ENCODE data around the gene ENO4. TPM values are rescaled to one million over a fixed set of nuclear protein-coding genes. Genes with fewer than 3 reads are reported as not detected.

The ENO4 gene
- total RNA-seq, 1 experiment from 2014 or later, result 0.52 TPM

GRCh38 chr10:116909307-116909706 lies 60.0 kb downstream of the ENO4 start:
- DNase-seq (ENCODE audit: extremely low read depth, low read depth), result no peak

- DNase-seq (ENCODE audit: extremely low read depth, low read depth), result no peak
These were observed 61.6 kb downstream of the ENO4 start for GRCh38 chr10:116910910-116911309.

GRCh38 chr10:116912162-116912561 lies 62.9 kb downstream of the ENO4 start:
- no peak for DNase-seq (ENCODE audit: extremely low read depth, low read depth)

GRCh38 chr10:116913695-116914094 lies 64.4 kb downstream of the ENO4 start:
- DNase-seq (ENCODE audit: extremely low read depth, low read depth), result no peak

GRCh38 chr10:116915340-116915739 lies 66.0 kb downstream of the ENO4 start:
- DNase-seq (ENCODE audit: extremely low read depth, low read depth), result no peak

- DNase-seq (ENCODE audit: extremely low read depth, low read depth), result no peak
These were observed 68.2 kb downstream of the ENO4 start for GRCh38 chr10:116917481-116917880.

- DNase-seq (ENCODE audit: extremely low read depth, low read depth), result no peak
These were observed 69.3 kb downstream of the ENO4 start for GRCh38 chr10:116918583-116918982.

GRCh38 chr10:116919164-116919563 lies 69.9 kb downstream of the ENO4 start:
- no peak for DNase-seq (ENCODE audit: extremely low read depth, low read depth)

GRCh38 chr10:116919706-116920105 lies 70.4 kb downstream of the ENO4 start:
- DNase-seq (ENCODE audit: extremely low read depth, low read depth), result no peak

- DNase-seq (ENCODE audit: extremely low read depth, low read depth), result no peak
These were observed 75.8 kb downstream of the ENO4 start for GRCh38 chr10:116925056-116925455.

- DNase-seq (ENCODE audit: extremely low read depth, low read depth), result no peak
These were observed 77.1 kb downstream of the ENO4 start for GRCh38 chr10:116926426-116926825.

GRCh38 chr10:116931806-116932205 lies 82.5 kb downstream of the ENO4 start:
- DNase-seq (ENCODE audit: extremely low read depth, low read depth), result no peak

Other genes starting within 250 kb of the ENO4 start
- not detected in 2 replicates for gene PNLIPRP2, start 228.5 kb upstream of the ENO4 start, total RNA-seq (2014; rRNA removed; shearing (Covaris generic))
- gene HSPA12A, start 106.9 kb upstream of the ENO4 start, total RNA-seq (2014; rRNA removed; shearing (Covaris generic)), result 10.0 and 10.6 TPM in 2 replicates
- gene SHTN1, start 155.7 kb downstream of the ENO4 start, total RNA-seq (2014; rRNA removed; shearing (Covaris generic)), result 24.6 and 27.6 TPM in 2 replicates

All from NCI-H460 (cell line).